ENCODE data around the gene EDDM3A. TPM values are rescaled to one million over a fixed set of nuclear protein-coding genes. Genes with fewer than 3 reads are reported as not detected.

EDDM3A gene
- polyA plus RNA-seq, 1 experiment, result not detected

DNA sequence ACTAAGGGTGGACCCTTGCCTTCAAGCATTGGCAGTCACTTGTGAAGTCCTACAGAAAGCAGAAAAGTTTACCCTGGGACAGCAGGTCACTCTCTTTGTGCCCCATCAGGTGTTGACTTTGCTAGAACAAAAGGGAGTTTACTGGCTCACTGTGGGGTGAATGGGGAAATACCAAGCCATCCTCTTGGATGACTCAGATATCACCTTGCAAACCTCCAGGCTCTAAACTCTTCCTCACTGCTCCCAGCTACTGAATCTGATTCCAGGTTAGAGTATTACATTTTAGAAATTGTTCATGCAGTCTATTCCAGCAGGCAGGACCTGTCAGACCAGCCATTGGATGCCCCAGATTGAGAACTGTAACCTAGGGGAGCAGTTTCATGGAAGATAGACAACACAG lies 15.3 kb downstream of the EDDM3A start:
- no peak for DNase-seq (ENCODE audit: low read depth, low spot score)
- Histone ChIP-seq H3K4me3 (ENCODE audit: low read depth, low read length) (no peak overlapping the region), H3K9me3 (ENCODE audit: control insufficient read depth, insufficient read depth, low read length) (no peaks in the 10 kb centered on the region), H3K27me3 (ENCODE audit: control insufficient read depth, insufficient read depth, low read length) (no peaks in the 10 kb centered on the region), H3K27ac (ENCODE audit: low read depth, low read length) (no peak overlapping the region)
- CTCF ChIA-PET, result no interaction called here
- TF ChIP-seq CTCF (IDR thresholded peaks at IDR 0.05; ENCODE audit: low read depth, low read length), result no peak
- POLR2A ChIA-PET, result no interaction called here

- Histone ChIP-seq H3K9me3 (ENCODE audit: control insufficient read depth, insufficient read depth, low read length) (no peaks in the 10 kb centered on the region), H3K27ac (ENCODE audit: low read depth, low read length) (no peak overlapping the region), H3K27me3 (ENCODE audit: control insufficient read depth, insufficient read depth, low read length) (no peaks in the 10 kb centered on the region), H3K4me3 (ENCODE audit: low read depth, low read length) (no peak overlapping the region)
- POLR2A ChIA-PET, result no interaction called here
- no peak for DNase-seq (ENCODE audit: low read depth, low spot score)
- TF ChIP-seq CTCF (IDR thresholded peaks at IDR 0.05; ENCODE audit: low read depth, low read length), result no peak
- CTCF ChIA-PET, result interaction anchor here (0.6 kb wide), 1 partner anchor 246 kb away, joined by 3 read pairs; no protein-coding TSS in a partner anchor
These were observed 22.9 kb downstream of the EDDM3A start for GRCh38 chr14:20768593-20768892.

DNA sequence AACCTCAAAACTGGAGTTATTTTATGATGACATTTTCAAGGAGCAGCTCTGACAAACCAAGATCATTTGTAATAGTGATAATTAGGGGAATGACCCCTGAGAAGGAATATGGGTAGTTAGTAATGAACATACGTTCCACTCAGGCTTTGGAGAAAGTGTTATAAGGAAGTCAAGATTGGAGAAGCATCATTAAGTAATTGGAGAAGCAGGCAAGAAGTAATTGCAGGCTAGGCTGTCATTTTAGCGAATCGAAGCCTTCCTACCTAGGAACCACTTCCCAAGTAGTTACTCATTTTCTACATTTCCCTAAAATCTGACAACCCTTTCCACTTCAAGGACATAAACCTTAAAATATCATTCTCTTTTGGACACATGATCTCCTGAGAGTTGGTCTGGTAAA lies 23.7 kb downstream of the EDDM3A start:
- POLR2A ChIA-PET, result no interaction called here
- H3K9me3 ChIP-seq (ENCODE audit: control insufficient read depth, insufficient read depth, low read length), result no peaks in the 10 kb centered on the region
- CTCF ChIA-PET, result no interaction called here
- H3K4me3 ChIP-seq (ENCODE audit: low read depth, low read length), result no peak overlapping the region
- no peaks in the 10 kb centered on the region for H3K27me3 ChIP-seq (ENCODE audit: control insufficient read depth, insufficient read depth, low read length)
- H3K27ac ChIP-seq (ENCODE audit: low read depth, low read length), result no peak overlapping the region
- DNase-seq (ENCODE audit: low read depth, low spot score), result no peak
- no peak for TF ChIP-seq CTCF (IDR thresholded peaks at IDR 0.05; ENCODE audit: low read depth, low read length)

GRCh38 chr14:20772650-20773049 lies 27.0 kb downstream of the EDDM3A start:
- ChIA-PET POLR2A (no interaction called here), CTCF (no interaction called here)
- Histone ChIP-seq H3K9me3 (ENCODE audit: control insufficient read depth, insufficient read depth, low read length) (no peaks in the 10 kb centered on the region), H3K27ac (ENCODE audit: low read depth, low read length) (no peak overlapping the region), H3K27me3 (ENCODE audit: control insufficient read depth, insufficient read depth, low read length) (no peaks in the 10 kb centered on the region), H3K4me3 (ENCODE audit: low read depth, low read length) (no peak overlapping the region)
- DNase-seq (ENCODE audit: low read depth, low spot score), result no peak
- no peak for TF ChIP-seq CTCF (IDR thresholded peaks at IDR 0.05; ENCODE audit: low read depth, low read length)

GRCh38 chr14:20774258-20774824 lies 28.7 kb downstream of the EDDM3A start:
- TF ChIP-seq CTCF (IDR thresholded peaks at IDR 0.05; ENCODE audit: low read depth, low read length), result no peak
- POLR2A ChIA-PET, result no interaction called here
- Histone ChIP-seq H3K9me3 (ENCODE audit: control insufficient read depth, insufficient read depth, low read length) (no peaks in the 10 kb centered on the region), H3K27me3 (ENCODE audit: control insufficient read depth, insufficient read depth, low read length) (no peaks in the 10 kb centered on the region), H3K4me3 (ENCODE audit: low read depth, low read length) (no peak overlapping the region), H3K27ac (ENCODE audit: low read depth, low read length) (no peak overlapping the region)
- CTCF ChIA-PET, result no interaction called here
- no peak for DNase-seq (ENCODE audit: low read depth, low spot score)

Measured in AG04450 (cell line).